Left forelimb (tissue), 1 donor: ENCODE measurements around the gene ENO4.

Experiments
- DNase-seq: peaks from one replicate; pipeline ENCODE4 v3.0.0-alpha.2; 2018; ENCODE audit warnings: low spot score

ENO4 gene

DNA sequence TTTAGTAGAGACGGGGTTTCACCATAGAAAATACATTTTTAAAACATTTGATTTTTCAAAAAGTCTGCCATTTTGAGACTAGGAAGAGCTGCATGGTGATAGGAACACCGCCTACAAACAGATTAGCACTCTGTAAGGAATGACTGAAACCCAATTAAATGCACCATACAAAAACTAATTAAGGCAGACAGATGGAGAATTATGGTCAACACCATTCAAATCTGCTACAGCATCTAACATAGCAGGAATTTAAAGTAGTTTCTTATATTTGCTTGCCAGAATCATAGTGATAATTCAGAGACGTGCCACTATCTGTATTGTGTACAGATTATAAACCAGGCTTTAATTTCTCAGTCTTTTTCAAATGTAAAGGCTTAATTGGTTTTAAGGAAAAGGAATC lies 68.2 kb downstream of the ENO4 start:
- no peak for DNase-seq

- DNase-seq, result no peak
Observed at GRCh38 chr10:116918583-116918982, 69.3 kb downstream of the ENO4 start.

- no peak for DNase-seq
Observed at GRCh38 chr10:116919164-116919563, 69.9 kb downstream of the ENO4 start.

- no peak for DNase-seq
Observed at GRCh38 chr10:116919706-116920105, 70.4 kb downstream of the ENO4 start.

GRCh38 chr10:116925056-116925455 lies 75.8 kb downstream of the ENO4 start:
- no peak for DNase-seq

DNA sequence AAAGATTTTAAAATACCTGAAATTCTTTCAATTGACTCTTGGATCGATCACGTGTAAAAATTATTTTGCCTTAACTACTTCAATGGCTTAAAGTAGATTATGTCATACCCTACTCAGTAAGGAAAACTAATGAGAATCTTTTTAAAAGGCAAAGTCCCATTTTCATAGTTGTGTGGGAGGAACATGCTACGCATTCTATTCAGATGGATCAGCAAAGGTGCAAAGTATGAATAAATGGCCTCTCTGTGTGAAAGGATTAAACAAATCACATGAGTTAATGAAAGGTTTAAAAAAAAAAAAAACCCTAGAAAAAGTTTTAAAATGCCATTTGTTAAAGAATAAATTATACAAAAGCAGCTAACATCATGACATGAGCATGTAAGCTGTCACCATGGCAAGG lies 77.1 kb downstream of the ENO4 start:
- no peak for DNase-seq

DNA sequence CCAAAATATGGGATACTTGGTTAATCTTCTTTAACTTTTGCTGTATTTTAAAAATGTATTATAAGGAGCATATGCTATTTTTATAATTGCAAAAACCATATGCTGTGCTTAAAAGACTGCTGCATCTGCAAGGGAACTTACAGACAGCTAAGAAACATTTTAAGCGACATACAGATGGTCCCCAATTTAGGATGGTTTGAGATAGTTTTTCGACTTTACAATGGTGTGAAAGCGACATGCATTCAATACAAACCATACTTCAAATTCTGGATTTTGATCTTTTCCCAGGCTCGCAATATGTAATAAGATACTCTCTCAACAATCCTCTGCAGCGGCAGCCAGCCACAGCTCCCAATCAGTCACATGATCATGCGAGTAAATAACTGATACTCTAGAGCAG lies 82.5 kb downstream of the ENO4 start:
- DNase-seq, result no peak
